WTC11 (cell line): ENCODE measurements around the gene FBLN2.

Experiments used
- AFF4 ChIP-seq: sonication (generic); formaldehyde crosslinking; IDR thresholded peaks from 2 replicates; pipeline ENCODE4 v1.8.1; 2023; ENCODE audit warnings: mild to moderate bottlenecking, missing genetic modification reagents, borderline replicate concordance
- ARID4B ChIP-seq: sonication (generic); formaldehyde crosslinking; IDR thresholded peaks from 2 replicates; pipeline ENCODE4 v1.8.0; 2023; ENCODE audit warnings: missing genetic modification reagents, mild to moderate bottlenecking, borderline replicate concordance
- ATF3 ChIP-seq: sonication (generic); formaldehyde crosslinking; conservative IDR thresholded peaks from 2 replicates; pipeline ENCODE4 v1.8.1; 2022; ENCODE audit warnings: mild to moderate bottlenecking, missing genetic modification reagents
- CTCF ChIP-seq: fragments of 200-600 bp; IDR thresholded peaks from 2 replicates; pipeline ENCODE4 v1.8.0; 2022; ENCODE audit warnings: antibody characterized with exemption
- FOXK1 ChIP-seq: sonication (generic); formaldehyde crosslinking; IDR thresholded peaks from 2 replicates; pipeline ENCODE4 v1.8.0; 2022; ENCODE audit warnings: mild to moderate bottlenecking, moderate library complexity, missing genetic modification reagents
- GABPB1 ChIP-seq: sonication (generic); formaldehyde crosslinking; IDR thresholded peaks from 2 replicates; pipeline ENCODE4 v1.8.1; 2023; ENCODE audit warnings: mild to moderate bottlenecking, missing genetic modification reagents
- NFATC4 ChIP-seq: fragments of 250-450 bp; sonication (Bioruptor Pico); IDR thresholded peaks from 2 replicates; pipeline ENCODE4 v1.9.0; 2021; ENCODE audit warnings: mild to moderate bottlenecking
- PREB ChIP-seq: sonication (generic); formaldehyde crosslinking; IDR thresholded peaks from 2 replicates; pipeline ENCODE4 v1.8.1; 2022; ENCODE audit warnings: mild to moderate bottlenecking, missing genetic modification reagents, moderate library complexity, borderline replicate concordance
- TEAD4 ChIP-seq: sonication (generic); formaldehyde crosslinking; IDR thresholded peaks from 2 replicates; pipeline ENCODE4 v1.8.0; 2022; ENCODE audit warnings: mild to moderate bottlenecking, missing genetic modification reagents
- USF2 ChIP-seq: sonication (generic); formaldehyde crosslinking; IDR thresholded peaks from 2 replicates; pipeline ENCODE4 v1.8.1; 2023; ENCODE audit warnings: mild to moderate bottlenecking, missing genetic modification reagents, moderate library complexity
- ZBTB21 ChIP-seq: sonication (generic); formaldehyde crosslinking; IDR thresholded peaks from 2 replicates; pipeline ENCODE4 v1.8.1; 2023; ENCODE audit warnings: mild to moderate bottlenecking, missing genetic modification reagents, borderline replicate concordance
- ZNF232 ChIP-seq: sonication (generic); formaldehyde crosslinking; IDR thresholded peaks from 2 replicates; pipeline ENCODE4 v1.8.0; 2022; ENCODE audit warnings: mild to moderate bottlenecking, missing genetic modification reagents

DNA sequence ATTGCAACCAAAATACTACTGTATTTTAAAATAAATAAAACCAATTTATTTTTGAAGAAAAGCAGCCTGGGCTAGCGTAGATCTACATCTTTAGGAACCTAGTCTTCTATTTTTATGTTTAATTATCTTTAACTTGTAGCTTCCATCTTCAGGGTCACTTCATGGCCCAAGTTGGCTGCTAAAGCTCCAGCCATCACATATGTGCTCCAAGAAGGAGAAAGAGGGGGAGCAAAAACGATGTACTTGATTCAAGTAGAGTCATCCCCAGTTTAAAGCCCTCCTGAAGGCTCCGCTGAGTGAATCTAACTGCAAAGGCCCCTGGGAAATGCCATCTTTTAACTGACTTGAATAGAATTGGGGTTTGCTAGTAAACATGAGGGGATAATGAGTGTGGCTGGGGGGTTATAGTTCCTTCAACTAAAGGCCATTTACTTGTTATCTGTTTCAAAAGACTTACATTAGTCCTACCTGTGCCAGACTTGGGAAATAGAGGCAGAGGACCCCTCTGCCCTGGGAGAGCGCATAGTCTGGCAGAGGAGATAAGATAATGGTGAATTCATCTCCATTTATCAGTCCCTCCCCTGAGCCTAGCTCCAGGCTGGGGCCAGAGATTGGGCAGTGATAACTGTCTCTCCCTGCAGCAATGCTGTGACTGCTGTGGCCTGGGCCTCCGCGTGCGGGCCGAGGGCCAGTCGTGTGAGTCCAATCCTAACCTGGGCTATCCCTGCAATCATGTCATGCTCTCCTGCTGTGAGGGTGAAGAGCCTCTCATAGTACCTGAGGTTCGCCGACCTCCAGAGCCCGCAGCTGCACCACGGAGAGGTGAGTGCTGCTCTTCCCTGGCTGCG is 64.6 kb downstream of the FBLN2 start:
- TF ChIP-seq CTCF: no peak
- TF ChIP-seq ZNF232 (CRISPR knock-in tag): no peak
- TF ChIP-seq GABPB1: no peak
- no peak for TF ChIP-seq ATF3 (CRISPR knock-in tag)
- TF ChIP-seq USF2 (CRISPR knock-in tag): no peak
- no peak for TF ChIP-seq NFATC4
- TF ChIP-seq TEAD4: no peak
- TF ChIP-seq ARID4B (CRISPR knock-in tag): no peak
- TF ChIP-seq FOXK1 (CRISPR knock-in tag): no peak
- TF ChIP-seq AFF4: no peak
- no peak for TF ChIP-seq PREB
- TF ChIP-seq ZBTB21 (CRISPR knock-in tag): no peak
